Astrocyte (in vitro differentiated cells and primary cell): ENCODE measurements around the gene IGF2BP3. TPM values are rescaled to one million over a fixed set of nuclear protein-coding genes. Genes with fewer than 3 reads are reported as not detected.

Source experiments
- DNase-seq: peaks from one replicate; pipeline ENCODE4 v3.0.0-alpha.2; 2010; ENCODE audit warnings: low read depth
- FAIRE-seq: peaks from 2 replicates; lab custom pipeline; 2011; peaks lifted over from hg19 to GRCh38; lab: Jason Lieb, UNC
- H2AFZ ChIP-seq: 2 replicates; pipeline ENCODE4 v1.6.0; 2012; ENCODE audit warnings: low read depth, low read length, inconsistent platforms
- H3K27ac ChIP-seq: 2 replicates; pipeline ENCODE4 v1.5.1; 2011; ENCODE audit warnings: low read depth, low read length, inconsistent platforms
- H3K27me3 ChIP-seq: 2 replicates; pipeline ENCODE4 v1.6.0; 2011; ENCODE audit warnings: low read length, inconsistent platforms; ENCODE audit not compliant: insufficient read depth
- H3K36me3 ChIP-seq: 2 replicates; pipeline ENCODE4 v1.5.1; 2011; ENCODE audit warnings: low read length, inconsistent platforms; ENCODE audit not compliant: insufficient read depth
- H3K4me1 ChIP-seq: 2 replicates; pipeline ENCODE4 v1.5.1; 2011; ENCODE audit warnings: low read length, inconsistent platforms; ENCODE audit not compliant: insufficient read depth
- H3K4me2 ChIP-seq: 2 replicates; pipeline ENCODE4 v1.6.0; 2012; ENCODE audit warnings: low read length, inconsistent platforms
- H3K4me3 ChIP-seq: 2 replicates; pipeline ENCODE4 v1.5.1; 2011; ENCODE audit warnings: low read depth, mild to moderate bottlenecking, low read length, inconsistent platforms; ENCODE audit not compliant: insufficient read depth
- H3K79me2 ChIP-seq: 2 replicates; pipeline ENCODE4 v1.6.0; 2012; ENCODE audit warnings: mild to moderate bottlenecking, low read length, inconsistent platforms; ENCODE audit not compliant: insufficient read depth
- H3K9ac ChIP-seq: 2 replicates; pipeline ENCODE4 v1.6.0; 2012; ENCODE audit warnings: mild to moderate bottlenecking, low read length, inconsistent platforms
- H3K9me3 ChIP-seq: 2 replicates; pipeline ENCODE4 v1.5.1; 2012; ENCODE audit warnings: low read depth, mild to moderate bottlenecking, low read length, inconsistent platforms; ENCODE audit not compliant: insufficient read depth
- H4K20me1 ChIP-seq: 2 replicates; pipeline ENCODE4 v1.6.0; 2012; ENCODE audit warnings: low read length, inconsistent platforms; ENCODE audit not compliant: insufficient read depth
- H3K27ac Mint-ChIP-seq: one replicate; pipeline ENCODE4 v1.8.0; 2021; ENCODE audit warnings: mild to moderate bottlenecking, mixed read lengths; ENCODE audit not compliant: unreplicated experiment
- H3K27me3 Mint-ChIP-seq: one replicate; pipeline ENCODE4 v1.8.0; 2021; ENCODE audit warnings: low read depth, mixed read lengths; ENCODE audit not compliant: unreplicated experiment
- H3K36me3 Mint-ChIP-seq: one replicate; pipeline ENCODE4 v1.8.0; 2021; ENCODE audit warnings: low read depth, mixed read lengths; ENCODE audit not compliant: unreplicated experiment
- H3K4me1 Mint-ChIP-seq: one replicate; pipeline ENCODE4 v1.8.0; 2021; ENCODE audit warnings: low read depth, mixed read lengths; ENCODE audit not compliant: unreplicated experiment
- H3K4me3 Mint-ChIP-seq: one replicate; pipeline ENCODE4 v1.8.0; 2021; ENCODE audit warnings: mild to moderate bottlenecking, moderate library complexity, mixed read lengths; ENCODE audit not compliant: unreplicated experiment
- H3K9me3 Mint-ChIP-seq: one replicate; pipeline ENCODE4 v1.8.0; 2021; ENCODE audit warnings: mild to moderate bottlenecking, mixed read lengths; ENCODE audit not compliant: unreplicated experiment
- CTCF ChIP-seq: IDR thresholded peaks from 2 replicates; pipeline ENCODE4 v1.5.1; 2011; ENCODE audit warnings: low read depth, mild to moderate bottlenecking, inconsistent platforms, low read length, moderate library complexity; ENCODE audit not compliant: insufficient read depth
- EZH2 ChIP-seq: IDR thresholded peaks from 2 replicates; pipeline ENCODE4 v1.6.1; 2012; ENCODE audit warnings: mild to moderate bottlenecking, low read length, inconsistent platforms; ENCODE audit not compliant: insufficient read depth
- total RNA-seq: library from RNA; stranded (reverse); gene quantifications from 2 replicates; pipeline ENCODE4 v1.2.1, GENCODE V29; 2021

IGF2BP3 gene
- total RNA-seq, 1 donor from 2014 or later, result 79.5 TPM

GRCh38 chr7:23443974-23444373 lies 26.3 kb downstream of the IGF2BP3 start:
- DNase-seq, result no peak
- Histone ChIP-seq H3K9ac (no peak overlapping the region), H3K79me2 (peaks cover 93% of the 10 kb centered on the region), H3K27me3 (no peaks in the 10 kb centered on the region), H3K4me1 (no peaks in the 10 kb centered on the region), H4K20me1 (peaks cover 67% of the 10 kb centered on the region), H3K9me3 (no peaks in the 10 kb centered on the region), H3K4me3 (no peak overlapping the region), H3K4me2 (no peak overlapping the region), H2AFZ (no peak overlapping the region), H3K36me3 (no peaks in the 10 kb centered on the region), H3K27ac (no peak overlapping the region)
- Mint-ChIP-seq H3K36me3 (no peaks in the 10 kb centered on the region), H3K27me3 (no peaks in the 10 kb centered on the region), H3K4me3 (no peak overlapping the region), H3K27ac (no peak overlapping the region), H3K9me3 (no peaks in the 10 kb centered on the region), H3K4me1 (peaks cover 3% of the 10 kb centered on the region)
- TF ChIP-seq EZH2, result no peak
- TF ChIP-seq CTCF, result no peak
- no peak for FAIRE-seq

- TF ChIP-seq EZH2 (no peak), CTCF (no peak)
- Histone ChIP-seq H3K27ac (no peak overlapping the region), H3K4me1 (no peaks in the 10 kb centered on the region), H3K9me3 (no peaks in the 10 kb centered on the region), H3K27me3 (no peaks in the 10 kb centered on the region), H3K79me2 (peaks cover 92% of the 10 kb centered on the region), H3K36me3 (no peaks in the 10 kb centered on the region), H3K9ac (no peak overlapping the region), H2AFZ (no peak overlapping the region), H3K4me3 (no peak overlapping the region), H3K4me2 (no peak overlapping the region), H4K20me1 (peaks cover 40% of the 10 kb centered on the region)
- H3K4me3 Mint-ChIP-seq, result no peak overlapping the region
- H3K36me3 Mint-ChIP-seq, result peaks cover 3% of the 10 kb centered on the region
- FAIRE-seq (no peak), DNase-seq (peak; percentile 16)
- H3K27ac Mint-ChIP-seq, result peak overlapping the region; percentile 34
- no peaks in the 10 kb centered on the region for H3K27me3 Mint-ChIP-seq
- no peaks in the 10 kb centered on the region for H3K9me3 Mint-ChIP-seq
- H3K4me1 Mint-ChIP-seq, result peaks cover 9% of the 10 kb centered on the region
Measured at GRCh38 chr7:23438171-23438570, 32.1 kb downstream of the IGF2BP3 start.

- no peak overlapping the region for H3K4me3 Mint-ChIP-seq
- no peak overlapping the region for H3K27ac Mint-ChIP-seq
- Histone ChIP-seq H4K20me1 (peaks cover 51% of the 10 kb centered on the region), H3K27ac (no peak overlapping the region), H3K4me2 (no peak overlapping the region), H3K36me3 (no peaks in the 10 kb centered on the region), H3K9ac (no peak overlapping the region), H3K4me3 (no peak overlapping the region), H3K27me3 (no peaks in the 10 kb centered on the region), H3K79me2 (peaks cover 95% of the 10 kb centered on the region), H2AFZ (no peak overlapping the region), H3K4me1 (peaks cover 24% of the 10 kb centered on the region), H3K9me3 (no peaks in the 10 kb centered on the region)
- DNase-seq (no peak), FAIRE-seq (no peak)
- TF ChIP-seq CTCF (no peak), EZH2 (no peak)
- peaks cover 41% of the 10 kb centered on the region for H3K4me1 Mint-ChIP-seq
- H3K9me3 Mint-ChIP-seq, result no peaks in the 10 kb centered on the region
- H3K36me3 Mint-ChIP-seq, result peaks cover 5% of the 10 kb centered on the region
- H3K27me3 Mint-ChIP-seq, result no peaks in the 10 kb centered on the region
Measured at GRCh38 chr7:23434147-23434917, 36.0 kb downstream of the IGF2BP3 start.
